Astrocyte of the spinal cord (primary cell): ENCODE measurements around the gene OR10C1.

Experiments
- DNase-seq: peaks from one replicate; pipeline ENCODE4 v3.0.0; 2011; ENCODE audit warnings: low read depth, low spot score
- H3K4me3 ChIP-seq: 2 replicates; pipeline ENCODE4 v1.5.1; 2011; ENCODE audit warnings: low read depth, mild to moderate bottlenecking, low read length, moderate library complexity
- CTCF ChIP-seq: IDR thresholded peaks from 2 replicates; pipeline ENCODE4 v1.5.1; 2012; ENCODE audit warnings: low read depth, mild to moderate bottlenecking, low read length, inconsistent platforms
- in situ Hi-C: cut with HindIII; loops from 2 replicates; pipeline ENCODE4 v1.10.0; 2017; ENCODE audit warnings: low sequenced_read_pairs

OR10C1 gene

GRCh38 chr6:29456971-29457370 is 17.9 kb downstream of the OR10C1 start, which contains the start of the genes OR11A1 and OR2H1:
Gene OR11A1, minus strand, starts transcription at chr6:29457071. Its CDS starts 29,430 bp downstream, at chr6:29427641.
Gene OR2H1, plus strand, starts transcription at chr6:29457155. Its CDS starts 4,615 bp downstream, at chr6:29461770.
- in situ Hi-C loops, result no loop called here
- no peak for DNase-seq
- no peak for TF ChIP-seq CTCF
- H3K4me3 ChIP-seq, result no peak within 1 kb of the TSS

- TF ChIP-seq CTCF, result no peak
- in situ Hi-C loops, result no loop called here
- no peak overlapping the region for H3K4me3 ChIP-seq
- no peak for DNase-seq
These were observed 22.1 kb downstream of the OR10C1 start for GRCh38 chr6:29461021-29461814.

GRCh38 chr6:29462022-29462421 is 22.9 kb downstream of the OR10C1 start:
- in situ Hi-C loops, result no loop called here
- no peak overlapping the region for H3K4me3 ChIP-seq
- no peak for DNase-seq
- no peak for TF ChIP-seq CTCF

DNA sequence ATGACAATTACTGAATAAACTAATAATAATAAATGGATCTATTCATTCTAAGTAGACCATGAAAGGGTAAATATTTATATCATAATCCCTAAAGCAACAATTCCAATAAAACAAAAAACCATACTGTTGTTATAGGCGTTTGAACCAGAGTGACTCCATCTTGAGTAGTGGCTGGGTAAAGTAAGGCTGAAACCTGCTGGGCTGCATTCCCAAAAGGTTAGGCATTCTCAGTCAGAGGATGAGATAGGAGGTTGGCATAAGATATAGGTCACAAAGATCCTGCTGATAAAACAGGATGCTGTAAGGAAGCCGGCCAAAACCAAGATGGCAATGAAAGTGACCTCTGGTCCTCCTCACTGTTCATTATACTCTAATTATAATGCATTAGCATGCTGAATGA is 26.2 kb downstream of the OR10C1 start:
- no peak overlapping the region for H3K4me3 ChIP-seq
- no peak for DNase-seq
- in situ Hi-C loops, result no loop called here
- no peak for TF ChIP-seq CTCF

GRCh38 chr6:29465801-29466200 is 26.7 kb downstream of the OR10C1 start:
- in situ Hi-C loops, result no loop called here

GRCh38 chr6:29466241-29466640 is 27.1 kb downstream of the OR10C1 start:
- no peak for TF ChIP-seq CTCF
- in situ Hi-C loops, result no loop called here
- no peak for DNase-seq
- H3K4me3 ChIP-seq, result no peak overlapping the region

More at GRCh38 chr6:29465801-29466200, 26.7 kb downstream of the OR10C1 start:
- no peak for DNase-seq
- no peak for TF ChIP-seq CTCF
- H3K4me3 ChIP-seq, result no peak overlapping the region
